ENCODE data around the gene NUTF2.

Gene NUTF2

DNA sequence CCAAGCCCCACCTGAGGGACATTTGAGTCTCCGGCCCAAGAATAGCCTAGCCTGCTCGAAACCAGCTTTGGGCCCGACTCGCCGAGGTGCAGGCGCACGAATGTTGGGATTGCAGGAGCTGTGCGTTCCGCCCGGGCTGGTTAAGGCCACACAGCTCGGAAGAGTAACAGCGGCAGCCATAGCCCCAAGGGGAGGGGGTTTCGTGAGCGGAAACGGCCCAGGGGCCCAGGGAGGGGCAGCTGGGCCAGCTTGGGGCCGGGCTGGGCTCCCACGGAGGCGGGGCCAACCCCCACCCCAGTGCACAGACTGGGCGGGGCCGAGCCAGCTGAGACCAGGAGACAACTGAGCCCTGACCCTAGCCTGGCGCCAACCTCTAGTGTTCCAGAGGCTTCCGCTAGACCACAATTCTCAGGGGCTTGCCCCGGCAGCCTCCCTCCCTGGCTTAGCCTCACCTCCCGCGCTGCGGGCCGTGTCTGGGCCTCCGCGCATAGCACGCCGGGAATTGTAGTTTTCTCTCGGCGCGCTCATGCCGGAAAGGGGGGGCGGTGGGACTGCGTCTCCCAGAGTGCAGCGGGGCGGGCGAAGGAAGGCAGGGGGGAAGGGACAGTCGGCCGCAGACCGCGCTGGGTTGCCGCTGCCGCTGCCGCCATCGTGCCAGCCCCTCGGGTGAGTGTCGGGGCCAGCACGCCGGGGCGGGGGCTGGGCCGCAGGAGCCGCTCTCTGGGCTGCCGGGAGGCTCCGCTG is at the start of gene NUTF2:
TSS of gene NUTF2 (plus strand) at position 614 of the 744 bp plus-strand sequence. CDS start 18,198 bp downstream, outside the sequence.
- in situ Hi-C loops (cut with MboI; ENCODE audit: low sequenced_read_pairs): no loop called here

- in situ Hi-C loops (cut with MboI; ENCODE audit: low sequenced_read_pairs): no loop called here
Observed at GRCh38 chr16:67800338-67800926, 46.3 kb upstream of the NUTF2 start.

GRCh38 chr16:67801241-67801640 is 45.5 kb upstream of the NUTF2 start:
- in situ Hi-C loops (cut with MboI; ENCODE audit: low sequenced_read_pairs): no loop called here

DNA sequence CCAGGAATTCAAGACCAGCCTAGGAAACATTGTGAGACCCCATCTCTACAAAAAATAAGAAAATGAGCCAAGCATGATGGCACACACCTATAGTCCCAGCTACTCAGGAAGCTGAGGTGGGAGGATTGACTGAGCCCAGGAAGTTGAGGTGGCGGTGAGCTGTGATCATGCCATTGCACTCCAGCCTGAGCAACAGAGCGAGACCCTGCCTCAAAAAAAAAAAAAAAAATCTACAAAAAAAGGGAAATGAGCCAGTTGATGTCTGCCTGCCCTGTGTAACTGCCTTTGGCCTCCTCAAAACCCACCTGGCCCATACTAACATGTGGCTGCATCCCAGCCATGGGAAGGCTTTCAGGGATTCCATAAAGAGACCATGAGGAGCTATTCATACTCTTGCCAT is 44.9 kb upstream of the NUTF2 start:
- in situ Hi-C loops (cut with MboI; ENCODE audit: low sequenced_read_pairs): no loop called here

DNA sequence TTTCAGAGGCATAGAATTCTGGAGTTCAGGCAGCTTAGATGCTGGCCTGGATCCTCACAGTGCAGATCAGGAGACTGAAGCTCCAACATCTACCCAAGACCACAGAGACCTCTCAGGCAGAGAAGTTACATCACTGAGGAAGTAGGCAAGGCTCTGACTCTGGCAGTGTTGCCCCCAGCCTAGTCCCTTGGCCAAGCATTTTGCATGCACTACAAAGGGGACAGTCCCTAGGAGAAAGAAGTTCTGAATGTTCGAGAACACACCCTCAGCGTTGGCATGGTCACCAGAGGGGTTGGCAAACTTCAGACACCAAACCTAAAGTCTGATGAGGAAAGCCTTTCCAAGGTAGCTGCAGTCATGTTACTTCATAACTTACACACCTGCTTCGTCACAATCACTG is 42.8 kb upstream of the NUTF2 start:
- in situ Hi-C loops (cut with MboI; ENCODE audit: low sequenced_read_pairs): no loop called here

DNA sequence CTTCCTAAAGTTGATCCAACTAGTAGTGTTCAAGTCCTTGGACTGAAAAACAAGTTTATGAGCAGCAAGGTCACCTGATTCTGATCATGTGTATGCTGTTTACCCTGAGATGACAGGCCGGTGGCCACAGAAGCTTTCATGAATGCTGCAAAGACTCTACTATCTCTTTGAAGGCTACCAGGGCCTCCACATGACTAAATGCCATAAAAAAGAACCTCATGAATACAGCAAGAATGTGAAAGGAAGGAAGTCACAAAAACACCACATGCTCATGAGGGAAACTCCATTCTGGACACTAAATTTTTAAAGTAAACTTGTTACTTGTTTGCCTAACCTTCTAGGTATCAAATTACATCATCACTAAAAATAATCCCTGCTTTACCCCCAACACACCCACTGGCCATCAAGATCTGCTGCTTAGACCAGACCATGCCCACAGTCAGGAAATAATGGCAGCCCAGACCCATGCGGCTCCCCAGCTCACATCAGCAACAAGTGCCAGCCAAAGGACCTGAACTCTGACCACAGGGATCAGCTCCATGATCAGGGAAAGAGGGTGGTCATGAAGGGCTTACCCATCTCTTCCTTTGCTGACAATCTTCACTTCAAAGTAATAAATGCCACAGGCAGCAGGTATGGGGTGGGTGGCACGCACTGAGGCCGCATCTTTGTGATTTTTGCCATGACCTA is 41.7 kb upstream of the NUTF2 start:
- in situ Hi-C loops (cut with MboI; ENCODE audit: low sequenced_read_pairs): no loop called here

DNA sequence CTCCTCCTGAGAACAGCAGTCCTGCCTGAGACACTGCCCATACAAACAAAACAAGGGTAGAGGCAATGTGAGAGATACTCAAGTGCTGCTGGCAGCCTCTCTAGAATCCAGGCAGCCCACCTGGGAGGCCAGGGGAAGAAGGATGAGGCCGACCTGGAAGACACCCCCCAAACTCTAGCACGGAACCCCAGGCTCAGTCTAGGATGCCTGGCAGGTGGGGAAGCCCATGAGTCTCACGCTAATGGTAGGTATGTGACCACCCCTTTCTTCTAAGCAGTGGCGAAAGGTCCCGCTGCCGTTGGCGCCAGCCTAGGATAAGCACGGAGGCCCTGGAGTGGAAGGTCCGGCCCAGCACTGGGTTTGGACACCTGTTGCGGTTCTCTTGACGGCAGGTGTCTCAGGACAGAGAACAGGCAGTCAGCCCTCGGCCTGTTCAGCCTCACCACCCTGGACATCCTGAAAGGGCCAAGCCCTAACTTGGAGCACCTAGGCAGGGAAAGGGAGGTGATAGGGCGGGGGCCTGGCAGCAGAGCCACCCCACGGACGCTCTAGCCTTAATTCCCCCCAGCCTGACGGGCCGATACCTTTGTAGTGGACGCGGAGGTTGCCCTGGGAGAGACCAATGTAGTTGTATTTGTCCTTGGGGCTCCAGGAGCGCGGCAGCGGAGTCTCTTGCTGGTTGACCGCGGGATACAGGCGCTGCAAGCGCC is 40.9 kb upstream of the NUTF2 start:
- in situ Hi-C loops (cut with MboI; ENCODE audit: low sequenced_read_pairs): no loop called here

- in situ Hi-C loops (cut with MboI; ENCODE audit: low sequenced_read_pairs): no loop called here
Observed at GRCh38 chr16:67806428-67807147, 40.1 kb upstream of the NUTF2 start, which contains the start of the genes RANBP10 and TSNAXIP1. Gene RANBP10 (minus strand): TSS chr16:67806560. CDS start chr16:67806536, 24 bp downstream. Gene TSNAXIP1 (plus strand): TSS chr16:67806889. CDS start chr16:67807150, 261 bp downstream.

- in situ Hi-C loops (cut with MboI; ENCODE audit: low sequenced_read_pairs): no loop called here
Observed at GRCh38 chr16:67807148-67807682, 39.5 kb upstream of the NUTF2 start.

DNA sequence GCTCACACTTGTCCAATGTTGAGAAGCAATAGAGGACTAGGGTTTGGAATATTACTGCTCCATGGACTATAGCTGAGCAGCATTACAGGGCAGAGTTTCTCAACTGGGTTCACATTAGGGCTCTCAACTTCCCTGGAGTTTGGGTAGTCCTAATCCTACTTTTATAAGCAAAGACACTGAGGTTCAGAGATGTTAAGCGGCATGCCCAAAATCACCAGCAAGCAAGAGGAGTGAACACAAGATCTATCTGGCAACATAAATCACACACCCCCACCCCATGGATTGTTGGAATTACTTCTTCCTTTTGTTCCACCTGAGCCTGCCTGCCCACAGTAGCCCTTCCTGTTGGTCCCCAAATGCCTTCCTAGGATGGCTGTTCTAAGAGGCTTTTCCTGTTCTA is 34.8 kb upstream of the NUTF2 start:
- in situ Hi-C loops (cut with MboI; ENCODE audit: low sequenced_read_pairs): no loop called here

- in situ Hi-C loops (cut with MboI; ENCODE audit: low sequenced_read_pairs): no loop called here
Observed at GRCh38 chr16:67814567-67814966, 32.2 kb upstream of the NUTF2 start.

DNA sequence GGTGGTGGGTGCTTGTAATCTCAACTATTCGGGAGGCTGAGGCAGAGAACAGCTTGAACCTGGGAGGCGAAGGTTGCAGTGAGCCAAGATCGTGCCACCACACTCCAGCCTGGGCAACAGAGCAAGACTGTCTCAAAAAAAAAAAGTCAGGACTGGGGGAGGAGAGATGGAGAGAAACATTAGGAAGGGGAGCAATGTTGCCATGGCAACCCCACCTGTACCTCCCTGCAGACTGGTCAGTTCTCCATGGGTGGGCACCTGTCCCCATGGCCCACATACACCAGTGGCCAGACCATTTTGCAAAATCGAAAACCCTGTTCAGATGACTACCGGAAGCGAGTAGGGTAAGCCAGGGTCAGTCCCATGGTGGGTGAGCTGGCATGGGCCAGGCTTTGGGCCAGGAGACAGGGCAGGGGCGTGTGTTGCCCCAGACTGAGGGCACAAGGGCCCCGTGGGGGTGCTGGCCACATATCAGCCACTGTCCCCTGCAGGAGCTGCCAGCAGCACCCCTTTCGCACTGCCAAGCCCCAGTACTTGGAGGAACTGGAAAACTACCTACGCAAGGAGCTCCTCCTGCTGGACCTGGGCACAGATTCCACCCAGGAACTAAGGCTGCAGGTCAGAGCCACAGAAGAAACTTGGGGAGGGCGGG is 26.0 kb upstream of the NUTF2 start:
- in situ Hi-C loops (cut with MboI; ENCODE audit: low sequenced_read_pairs): no loop called here

GRCh38 chr16:67822511-67822910 is 24.2 kb upstream of the NUTF2 start:
- in situ Hi-C loops (cut with MboI; ENCODE audit: low sequenced_read_pairs): no loop called here

- in situ Hi-C loops (cut with MboI; ENCODE audit: low sequenced_read_pairs): no loop called here
Observed at GRCh38 chr16:67825119-67825518, 21.6 kb upstream of the NUTF2 start.

DNA sequence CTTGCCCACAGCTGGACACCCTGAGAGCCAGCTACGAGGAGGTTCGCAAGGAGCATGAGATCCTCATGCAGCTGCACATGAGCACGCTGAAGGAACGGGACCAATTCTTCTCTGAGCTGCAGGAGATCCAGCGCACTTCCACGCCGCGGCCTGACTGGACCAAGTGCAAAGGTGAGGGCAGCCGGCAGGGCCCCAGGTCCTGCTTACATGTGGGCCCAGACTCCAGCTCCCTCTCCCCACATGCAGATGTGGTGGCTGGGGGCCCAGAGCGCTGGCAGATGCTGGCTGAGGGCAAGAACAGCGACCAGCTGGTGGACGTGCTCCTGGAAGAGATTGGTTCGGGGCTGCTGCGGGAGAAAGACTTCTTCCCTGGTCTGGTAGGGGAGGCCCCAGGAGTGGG is 20.8 kb upstream of the NUTF2 start:
- in situ Hi-C loops (cut with MboI; ENCODE audit: low sequenced_read_pairs): no loop called here

- in situ Hi-C loops (cut with MboI; ENCODE audit: low sequenced_read_pairs): no loop called here
Observed at GRCh38 chr16:67828651-67829050, 18.1 kb upstream of the NUTF2 start.

DNA sequence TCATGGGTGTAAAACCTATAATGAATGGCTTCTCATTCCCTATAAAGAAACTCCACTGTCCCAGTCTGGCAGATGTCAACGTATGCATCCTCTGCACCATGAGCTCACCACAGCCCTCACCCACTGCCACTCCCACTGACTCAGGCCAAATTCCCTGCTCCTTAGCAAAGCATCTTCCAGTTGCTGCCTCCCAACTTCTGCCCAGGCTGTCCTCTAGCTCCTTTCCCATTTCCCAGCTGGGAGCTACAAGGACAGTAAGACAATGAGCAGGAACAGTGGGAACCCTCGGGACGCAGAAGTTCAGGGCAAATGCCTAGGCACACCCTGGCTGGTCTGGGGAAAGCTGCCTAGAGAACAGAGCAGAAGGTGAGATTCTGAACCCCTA is 13.7 kb upstream of the NUTF2 start:
- in situ Hi-C loops (cut with MboI; ENCODE audit: low sequenced_read_pairs): no loop called here

DNA sequence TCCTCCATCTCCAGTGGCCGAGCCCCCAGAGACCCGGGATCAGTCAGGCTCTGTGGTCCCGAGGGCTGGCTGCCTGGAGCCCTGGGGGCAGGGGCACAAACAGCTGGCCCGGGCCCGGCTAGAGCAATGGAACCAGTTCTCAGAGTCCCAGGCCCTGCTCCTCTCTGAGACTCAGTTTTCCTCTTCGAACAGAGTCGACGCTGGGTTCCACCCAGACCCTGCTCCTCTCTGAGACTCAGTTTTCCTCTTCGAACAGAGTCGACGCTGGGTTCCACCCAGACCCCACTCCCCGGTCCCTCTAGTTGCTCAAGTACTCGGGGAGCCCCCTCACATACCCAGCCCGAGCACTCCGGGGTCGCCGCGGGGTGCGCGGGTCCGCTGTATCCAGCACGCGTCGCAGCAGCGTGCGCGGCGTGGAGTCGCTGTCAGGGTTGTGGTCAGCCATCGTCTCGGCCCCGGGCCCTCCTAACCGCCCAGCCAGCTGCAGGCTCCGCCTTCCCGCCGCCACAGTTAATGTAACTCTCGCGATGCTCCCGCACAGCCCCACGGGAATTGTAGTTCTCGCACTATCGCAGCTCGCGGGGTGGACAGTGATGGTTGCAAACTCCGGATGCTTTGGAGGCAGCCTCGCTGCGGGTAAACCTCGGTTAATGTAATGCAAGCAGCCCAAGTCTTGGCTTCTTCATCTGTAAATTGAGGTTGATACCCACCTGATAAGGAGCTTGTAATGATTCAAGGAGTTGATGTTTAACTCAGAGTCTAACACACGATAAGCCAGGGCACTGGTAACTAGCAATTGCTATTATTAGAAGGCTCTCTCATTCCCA is 13.1 kb upstream of the NUTF2 start:
- in situ Hi-C loops (cut with MboI; ENCODE audit: low sequenced_read_pairs): no loop called here

DNA sequence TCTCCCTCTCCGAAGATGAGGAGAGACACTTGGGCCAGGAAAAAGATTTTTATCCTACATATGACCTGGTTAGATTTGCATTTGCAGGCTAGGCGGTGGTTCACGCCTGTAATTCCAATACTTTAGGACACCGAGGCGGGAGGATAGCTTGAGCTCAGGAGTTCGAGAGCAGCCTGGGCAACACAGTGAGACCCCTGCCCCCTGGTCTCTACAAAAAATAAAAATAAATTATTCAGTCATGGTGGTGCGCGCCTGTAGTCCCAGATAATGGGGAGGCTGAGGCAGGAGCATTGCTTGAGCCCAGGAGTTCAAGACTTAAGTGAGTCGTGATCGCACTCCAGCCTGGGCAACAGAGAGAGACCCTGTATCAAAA is 12.5 kb upstream of the NUTF2 start:
- in situ Hi-C loops (cut with MboI; ENCODE audit: low sequenced_read_pairs): no loop called here

Data from HL-60/S4 treated with phorbol 12-myristate 13-acetate at 8.2 ng/mL for 4 days and 3 days (cell line).